Transverse colon (tissue), 4 donors: ENCODE results near the gene OR5AC2. TPM values are rescaled to one million over a fixed set of nuclear protein-coding genes. Genes with fewer than 3 reads are reported as not detected.

Source experiments
- DNase-seq: peaks from one replicate; pipeline ENCODE4 v3.0.0-alpha.2; 2019
- H3K27ac ChIP-seq, 4 donors: fragments of 200-600 bp; sonication (generic); 2 replicates each; pipeline ENCODE4 v1.5.1; 2016 to 2018; ENCODE audit warnings: inconsistent platforms in 4 of 4
- H3K27me3 ChIP-seq: fragments of 200-600 bp; sonication (generic); 2 replicates; pipeline ENCODE4 v1.5.1; 2017; ENCODE audit warnings: inconsistent platforms
- H3K36me3 ChIP-seq, 4 donors: fragments of 200-600 bp; sonication (generic); 2 replicates each; pipeline ENCODE4 v1.5.1; 2017 to 2019; ENCODE audit warnings: inconsistent platforms in 4 of 4
- H3K4me1 ChIP-seq, 4 donors: fragments of 200-600 bp; sonication (generic); 2 replicates each; pipeline ENCODE4 v1.5.1; 2017 to 2020; ENCODE audit warnings: inconsistent platforms in 4 of 4
- H3K4me3 ChIP-seq, 4 donors: fragments of 200-600 bp; sonication (generic); 1 replicate in 1 of 4; 2 replicates in 3 of 4; pipeline versions ENCODE4 v1.5.1 to v1.6.1; 2017 to 2019; ENCODE audit warnings: inconsistent platforms in 4 of 4
- H3K9me3 ChIP-seq, 2 donors: fragments of 200-600 bp; sonication (generic); 2 replicates each; pipeline ENCODE4 v1.5.1; 2017 to 2019; ENCODE audit warnings: inconsistent platforms in 2 of 2
- EP300 ChIP-seq: sonication (generic); formaldehyde crosslinking; IDR thresholded peaks from one replicate; pipeline ENCODE4 v1.6.1; 2017; ENCODE audit warnings: antibody characterized with exemption, low read depth
- POLR2A ChIP-seq: fragments of 450-650 bp; IDR thresholded peaks from one replicate; pipeline ENCODE4 v1.6.1; 2016; ENCODE audit warnings: antibody characterized with exemption, mild to moderate bottlenecking, moderate library complexity
- POLR2AphosphoS5 ChIP-seq, 3 donors: sonication (generic); formaldehyde crosslinking; IDR thresholded peaks; one replicate each; pipeline ENCODE4 v1.6.1; 2016; ENCODE audit warnings: antibody characterized with exemption in 3 of 3
- WGBS, 2 donors: methylation state at CpG; one replicate each; pipeline ENCODE4 v1.1.5; 2018; ENCODE audit warnings: low coverage in 1 of 2; 5-methylcytosine and 5-hydroxymethylcytosine counted together
- in situ Hi-C, 4 donors: fragments of 200-750 bp; cut with MboI; loops; one replicate each; pipeline versions ENCODE4 v1.15.0 to v1.15.1; 2017; ENCODE audit warnings: low sequenced_read_pairs in 3 of 4, low pct_ligation_motif_present in 1 of 4, low pct_unique_long_range_greater_than_20kb in 1 of 4
- intact Hi-C: fragments of 100-400 bp; cut with DNase I; formaldehyde crosslinking; loops from one replicate; pipeline ENCODE4 v1.15.1; 2023; ENCODE audit warnings: low total_unique reads
- total RNA-seq, 4 donors: library from RNA; depleted of rRNA; stranded (reverse); fragments of >200 nt; gene quantifications; one replicate each; pipeline ENCODE4 v1.1.0, GENCODE V29; 2016
- TF ChIP-seq, protein P1 (sequence below), 5 experiments: fragments of 200-600 bp in 3 of 5; fragments of 450-650 bp in 2 of 5; sonication (generic) in 3 of 5; IDR thresholded peaks; 1 replicate in 2 of 5; 2 replicates in 3 of 5; pipeline ENCODE4 v1.5.1; 2016 to 2017; ENCODE audit warnings: antibody characterized with exemption in 5 of 5, inconsistent platforms in 3 of 5, mild to moderate bottlenecking in 2 of 5, moderate library complexity in 1 of 5

OR5AC2 gene
- total RNA-seq, 4 donors from 2014 or later = not detected

DNA sequence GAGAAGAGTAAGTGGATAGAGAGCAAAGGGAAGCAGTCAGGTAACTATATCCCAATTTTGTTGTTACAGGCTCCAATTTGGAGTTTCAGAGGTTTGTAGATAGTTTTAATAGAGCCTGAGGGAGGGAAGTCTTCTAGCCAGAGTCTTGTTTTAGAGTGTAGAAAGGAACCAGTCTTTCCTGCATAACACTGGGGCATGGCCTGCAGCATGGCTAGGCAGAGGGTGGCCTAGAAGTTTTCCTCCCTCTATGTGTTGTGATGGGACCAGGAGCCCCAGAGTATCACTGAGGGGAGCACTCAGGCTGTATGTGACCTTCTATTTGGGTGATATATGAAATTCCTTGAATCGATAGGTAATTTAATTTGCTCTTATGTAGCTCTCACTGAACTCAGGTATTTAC lies 29.3 kb upstream of the OR5AC2 start:
- H3K27me3 ChIP-seq = no peaks in the 10 kb centered on the region
- H3K9me3 ChIP-seq = no peaks in the 10 kb centered on the region
- H3K4me3 ChIP-seq = no peak overlapping the region
- no peak overlapping the region for H3K27ac ChIP-seq
- intact Hi-C loops (no loop called here), in situ Hi-C loops (no loop called here)
- TF ChIP-seq POLR2A (no peak), EP300 (no peak), POLR2AphosphoS5 (IDR thresholded peaks at IDR 0.05) (no peak)
- TF ChIP-seq, protein P1, sequence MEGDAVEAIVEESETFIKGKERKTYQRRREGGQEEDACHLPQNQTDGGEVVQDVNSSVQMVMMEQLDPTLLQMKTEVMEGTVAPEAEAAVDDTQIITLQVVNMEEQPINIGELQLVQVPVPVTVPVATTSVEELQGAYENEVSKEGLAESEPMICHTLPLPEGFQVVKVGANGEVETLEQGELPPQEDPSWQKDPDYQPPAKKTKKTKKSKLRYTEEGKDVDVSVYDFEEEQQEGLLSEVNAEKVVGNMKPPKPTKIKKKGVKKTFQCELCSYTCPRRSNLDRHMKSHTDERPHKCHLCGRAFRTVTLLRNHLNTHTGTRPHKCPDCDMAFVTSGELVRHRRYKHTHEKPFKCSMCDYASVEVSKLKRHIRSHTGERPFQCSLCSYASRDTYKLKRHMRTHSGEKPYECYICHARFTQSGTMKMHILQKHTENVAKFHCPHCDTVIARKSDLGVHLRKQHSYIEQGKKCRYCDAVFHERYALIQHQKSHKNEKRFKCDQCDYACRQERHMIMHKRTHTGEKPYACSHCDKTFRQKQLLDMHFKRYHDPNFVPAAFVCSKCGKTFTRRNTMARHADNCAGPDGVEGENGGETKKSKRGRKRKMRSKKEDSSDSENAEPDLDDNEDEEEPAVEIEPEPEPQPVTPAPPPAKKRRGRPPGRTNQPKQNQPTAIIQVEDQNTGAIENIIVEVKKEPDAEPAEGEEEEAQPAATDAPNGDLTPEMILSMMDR (IDR thresholded peaks at IDR 0.05) = no peak
- 93% methylated on average over 1 of the region's 1 CpG; no CpG with 5 or more reads in 1 of the 2 donors for WGBS, 2 donors
- no peaks in the 10 kb centered on the region for H3K4me1 ChIP-seq
- no peaks in the 10 kb centered on the region for H3K36me3 ChIP-seq
- no peak for DNase-seq

DNA sequence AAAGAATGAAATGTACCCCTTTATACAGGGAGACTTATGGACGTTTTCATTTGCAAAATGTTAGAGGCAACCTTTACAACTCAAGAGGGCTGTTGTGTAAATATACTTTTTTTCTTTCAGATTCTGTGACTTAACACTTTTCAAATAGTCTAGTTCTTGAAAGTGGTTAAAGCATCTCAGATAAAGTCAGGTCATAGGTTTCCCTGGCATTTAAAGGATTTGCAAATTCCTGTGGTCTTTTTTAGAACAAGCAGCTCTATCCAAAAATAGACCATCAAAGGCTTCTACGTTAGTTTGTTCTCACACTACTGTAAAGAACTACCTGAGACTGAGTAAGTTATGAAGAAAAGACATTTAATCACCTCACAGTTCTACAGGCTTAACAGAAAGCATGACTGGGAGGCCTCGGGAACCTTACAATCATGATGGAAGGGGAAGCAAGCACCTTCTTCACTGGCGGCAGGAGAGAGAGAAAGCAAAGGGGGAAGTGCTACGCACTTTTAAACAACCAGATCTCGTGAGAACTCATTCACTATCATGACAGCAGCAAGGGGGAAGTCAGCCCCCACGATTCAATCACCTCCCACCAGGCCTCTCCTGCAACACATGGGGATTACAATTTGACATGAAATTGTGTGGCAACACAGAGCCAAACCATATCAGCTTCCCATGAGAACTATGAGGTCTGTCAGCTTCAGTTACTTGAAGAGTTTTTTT lies 28.6 kb upstream of the OR5AC2 start:
- WGBS, 2 donors = 21 to 47% methylated on average over 4 to 7 of the region's 7 CpGs
- intact Hi-C loops (no loop called here), in situ Hi-C loops (no loop called here)
- no peak for DNase-seq
- TF ChIP-seq EP300 = no peak
- no peak for TF ChIP-seq POLR2AphosphoS5 (IDR thresholded peaks at IDR 0.05)
- no peak for TF ChIP-seq POLR2A
- TF ChIP-seq, protein P1 (IDR thresholded peaks at IDR 0.05) = no peak
- Histone ChIP-seq H3K36me3 (no peaks in the 10 kb centered on the region), H3K27ac (no peak overlapping the region), H3K27me3 (no peaks in the 10 kb centered on the region), H3K9me3 (no peaks in the 10 kb centered on the region), H3K4me3 (no peak overlapping the region), H3K4me1 (no peaks in the 10 kb centered on the region)

DNA sequence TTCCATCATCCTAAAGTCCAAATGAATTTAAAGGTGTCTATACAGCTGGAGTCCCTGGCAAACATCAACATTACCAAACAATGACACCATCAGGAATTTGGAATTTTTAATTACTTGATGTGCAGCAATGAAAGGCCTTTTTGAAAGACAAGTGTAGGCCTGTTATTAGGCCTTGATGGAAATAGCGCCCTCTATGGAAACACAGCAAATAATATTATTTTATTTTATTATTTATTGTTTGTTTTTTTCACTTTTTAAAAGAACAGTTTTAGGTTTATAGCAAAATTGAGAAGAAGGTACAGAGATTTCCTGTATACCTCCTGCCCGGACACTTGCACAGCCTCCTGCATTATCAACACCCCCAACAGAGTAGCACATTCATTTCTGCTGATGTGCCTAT lies 18.1 kb upstream of the OR5AC2 start:
- H3K4me1 ChIP-seq = no peaks in the 10 kb centered on the region
- in situ Hi-C loops (no loop called here), intact Hi-C loops (no loop called here)
- no peak overlapping the region for H3K4me3 ChIP-seq
- H3K9me3 ChIP-seq = no peaks in the 10 kb centered on the region
- WGBS, 2 donors = 17 to 51% methylated on average over 1 to 2 of the region's 2 CpGs
- no peaks in the 10 kb centered on the region for H3K36me3 ChIP-seq
- DNase-seq = no peak
- no peaks in the 10 kb centered on the region for H3K27me3 ChIP-seq
- no peak overlapping the region for H3K27ac ChIP-seq
- TF ChIP-seq POLR2AphosphoS5 (IDR thresholded peaks at IDR 0.05) (no peak), POLR2A (no peak), EP300 (no peak)
- TF ChIP-seq, protein P1 (IDR thresholded peaks at IDR 0.05) = no peak

DNA sequence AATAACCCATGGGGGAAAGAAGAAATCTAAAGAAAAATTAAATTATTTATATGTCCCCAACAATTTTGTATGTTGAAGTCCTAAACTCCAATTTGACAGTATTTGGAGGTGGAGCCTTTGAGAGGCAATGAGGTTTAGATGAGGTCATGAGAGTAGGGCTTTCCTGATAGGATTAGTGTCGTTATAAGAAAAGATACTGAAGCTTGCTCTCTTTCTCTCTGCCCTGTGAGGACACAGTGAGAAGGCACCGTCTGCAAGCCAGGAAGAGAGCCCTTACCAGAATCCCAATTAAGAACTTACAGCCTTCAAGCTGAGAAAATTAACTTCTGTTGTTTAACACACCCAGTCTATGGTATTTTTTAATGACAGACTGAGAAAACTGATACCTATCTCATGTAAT lies 16.1 kb upstream of the OR5AC2 start:
- in situ Hi-C loops (no loop called here), intact Hi-C loops (no loop called here)
- Histone ChIP-seq H3K9me3 (no peaks in the 10 kb centered on the region), H3K27me3 (no peaks in the 10 kb centered on the region), H3K4me1 (no peaks in the 10 kb centered on the region), H3K36me3 (no peaks in the 10 kb centered on the region), H3K27ac (no peak overlapping the region), H3K4me3 (no peak overlapping the region)
- WGBS, 2 donors = 22 to 34% methylated on average over 1 to 2 of the region's 2 CpGs
- no peak for TF ChIP-seq POLR2AphosphoS5 (IDR thresholded peaks at IDR 0.05)
- no peak for TF ChIP-seq POLR2A
- TF ChIP-seq EP300 = no peak
- TF ChIP-seq, protein P1 (IDR thresholded peaks at IDR 0.05) = no peak
- DNase-seq = no peak
